HepG2 (cell line): ENCODE results near the gene NDUFS1. TPM values are rescaled to one million over a fixed set of nuclear protein-coding genes. Genes with fewer than 3 reads are reported as not detected.

Experiments used
- AGO1 ChIP-seq: fragments of 200-400 bp; formaldehyde crosslinking; IDR thresholded peaks from 2 replicates; pipeline ENCODE4 v1.6.1; 2017; ENCODE audit warnings: mild to moderate bottlenecking, low read depth, low read length, moderate library complexity; ENCODE audit not compliant: poor library complexity, severe bottlenecking
- FOSL1 ChIP-seq: sonication (generic); formaldehyde crosslinking; IDR thresholded peaks from 2 replicates; pipeline ENCODE4 v1.9.0; 2021; ENCODE audit warnings: missing genetic modification reagents, borderline replicate concordance
- KLF16 ChIP-seq, 2 experiments: sonication (generic) in 1 of 2; formaldehyde crosslinking in 1 of 2; IDR thresholded peaks; 2 replicates each; pipeline versions ENCODE4 v1.6.1 to v1.8.0; 2016 to 2023; ENCODE audit warnings: missing genetic modification reagents in 2 of 2, missing compliant biosample characterization in 1 of 2
- RFX3 ChIP-seq: IDR thresholded peaks from 2 replicates; pipeline ENCODE4 v1.6.1; 2016; ENCODE audit warnings: missing biosample characterization, missing genetic modification reagents
- TGIF2 ChIP-seq: IDR thresholded peaks from 2 replicates; pipeline ENCODE4 v1.6.1; 2016; ENCODE audit warnings: control low read depth, missing compliant biosample characterization
- ZNF44 ChIP-seq: sonication (generic); formaldehyde crosslinking; IDR thresholded peaks from 2 replicates; pipeline ENCODE4 v1.5.1; 2020; ENCODE audit warnings: mild to moderate bottlenecking, missing genetic modification reagents
- ZNF775 ChIP-seq: sonication (generic); formaldehyde crosslinking; IDR thresholded peaks from 2 replicates; pipeline ENCODE4 v1.4.0; 2020; ENCODE audit warnings: missing genetic modification reagents, mild to moderate bottlenecking, moderate library complexity, borderline replicate concordance
- polyA plus RNA-seq, 8 experiments: library from polyadenylated mRNA; depleted of rRNA in 3 of 8; stranded (reverse) in 7 of 8; unstranded in 1 of 8; fragments of >200 nt; fragmentation: Illumina TruSeq in 4 of 8; extraction: Trizol in 4 of 8; gene quantifications; 2 replicates each; pipeline versions ENCODE4 v1.2.1 to v1.2.3, GENCODE V29; 2011 to 2016; ENCODE audit warnings: low read depth in 4 of 8, missing spikeins in 1 of 8, mixed read lengths in 1 of 8; ENCODE audit not compliant: insufficient read depth in 1 of 8
- total RNA-seq, 5 experiments: library from RNA; depleted of rRNA; stranded (reverse); fragments of >200 nt; fragmentation: Illumina TruSeq; extraction: Trizol; gene quantifications; 2 replicates each; pipeline ENCODE4 v1.2.3, GENCODE V29; 2016; ENCODE audit warnings: low read depth in 1 of 5
- TF ChIP-seq, protein P1 (sequence below): sonication (generic); formaldehyde crosslinking; IDR thresholded peaks from 2 replicates; pipeline ENCODE4 v1.4.0; 2020; ENCODE audit warnings: mild to moderate bottlenecking, missing genetic modification reagents
- TF ChIP-seq, protein P2 (sequence below): fragments of 450-650 bp; IDR thresholded peaks from 2 replicates; pipeline ENCODE4 v1.6.1; 2016
- TF ChIP-seq, protein P3 (sequence below): IDR thresholded peaks from 2 replicates; pipeline ENCODE4 v1.6.1; 2016; ENCODE audit warnings: missing compliant biosample characterization, missing genetic modification reagents, borderline replicate concordance
- TF ChIP-seq, protein P4 (sequence below), 2 experiments: fragments of 450-650 bp in 1 of 2; sonication (generic) in 1 of 2; formaldehyde crosslinking in 1 of 2; IDR thresholded peaks; 2 replicates each; pipeline versions ENCODE4 v1.6.1 to v1.8.0; 2016 to 2022; ENCODE audit warnings: antibody characterized with exemption in 1 of 2, mild to moderate bottlenecking in 1 of 2, missing genetic modification reagents in 1 of 2
- TF ChIP-seq, protein P5 (sequence below): sonication (generic); formaldehyde crosslinking; IDR thresholded peaks from 2 replicates; pipeline ENCODE4 v1.9.0; 2021; ENCODE audit warnings: missing genetic modification reagents, mild to moderate bottlenecking, borderline replicate concordance

Gene NDUFS1
- total and polyA plus RNA-seq, 2 of the 13 experiments (the other 11 are each of a cell fraction or from before 2014, with no cell fraction given): 139 to 242 TPM

DNA sequence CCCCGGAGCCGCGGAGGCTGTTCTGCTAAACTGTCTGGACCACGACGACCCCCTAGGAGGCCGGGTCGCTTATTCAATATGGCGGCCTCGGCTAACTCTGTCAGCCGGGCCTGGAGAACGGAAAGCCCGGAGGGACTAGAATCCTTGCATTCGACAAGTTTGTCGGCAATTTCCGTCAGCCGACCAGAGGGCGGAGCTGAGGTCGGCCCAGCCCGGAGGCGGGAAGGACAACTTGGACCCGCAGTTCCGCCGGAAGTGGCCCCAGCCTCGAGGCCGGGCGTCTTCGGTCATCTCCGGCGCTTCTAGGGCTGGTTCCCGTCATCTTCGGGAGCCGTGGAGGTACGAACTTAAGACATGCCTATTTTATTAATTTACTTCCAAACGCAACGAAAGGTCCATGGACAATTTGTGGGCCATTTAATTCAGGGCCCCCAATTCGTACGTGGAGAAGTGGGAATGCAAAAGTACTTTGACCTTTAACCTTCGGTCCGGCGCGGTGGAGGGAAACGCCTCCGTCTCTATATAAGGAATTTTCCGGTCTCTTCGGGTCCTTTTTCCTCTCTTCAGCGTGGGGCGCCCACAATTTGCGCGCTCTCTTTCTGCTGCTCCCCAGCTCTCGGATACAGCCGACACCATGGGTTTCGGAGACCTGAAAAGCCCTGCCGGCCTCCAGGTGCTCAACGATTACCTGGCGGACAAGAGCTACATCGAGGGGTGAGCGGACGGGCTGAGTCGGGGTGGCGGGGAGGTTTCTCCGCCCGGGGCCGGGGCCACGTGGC lies at the start of gene NDUFS1, which contains the start of gene EEF1B2 (continued):
- TF ChIP-seq ZNF775 (no peak), AGO1 (no peak), RFX3 (CRISPR knock-in tag) (0 out of 2 replicates have a peak, but pooled peaks have one; percentile 9), ZNF44 (CRISPR knock-in tag) (0 out of 2 replicates have a peak, but pooled peaks have one; percentile 62), FOSL1 (CRISPR knock-in tag) (no peak), KLF16 (CRISPR knock-in tag; IDR thresholded peaks at IDR 0.05) (peak in 1 of 2 experiments; percentile 83; a peak in 2 of 4 replicates), TGIF2 (CRISPR knock-in tag) (peak; percentile 46; the same call in 1 of the 2 replicates)
- TF ChIP-seq, protein P1, sequence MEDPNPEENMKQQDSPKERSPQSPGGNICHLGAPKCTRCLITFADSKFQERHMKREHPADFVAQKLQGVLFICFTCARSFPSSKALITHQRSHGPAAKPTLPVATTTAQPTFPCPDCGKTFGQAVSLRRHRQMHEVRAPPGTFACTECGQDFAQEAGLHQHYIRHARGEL (CRISPR knock-in tag): 0 out of 2 replicates have a peak, but pooled peaks have one; percentile 87
- TF ChIP-seq, protein P2, sequence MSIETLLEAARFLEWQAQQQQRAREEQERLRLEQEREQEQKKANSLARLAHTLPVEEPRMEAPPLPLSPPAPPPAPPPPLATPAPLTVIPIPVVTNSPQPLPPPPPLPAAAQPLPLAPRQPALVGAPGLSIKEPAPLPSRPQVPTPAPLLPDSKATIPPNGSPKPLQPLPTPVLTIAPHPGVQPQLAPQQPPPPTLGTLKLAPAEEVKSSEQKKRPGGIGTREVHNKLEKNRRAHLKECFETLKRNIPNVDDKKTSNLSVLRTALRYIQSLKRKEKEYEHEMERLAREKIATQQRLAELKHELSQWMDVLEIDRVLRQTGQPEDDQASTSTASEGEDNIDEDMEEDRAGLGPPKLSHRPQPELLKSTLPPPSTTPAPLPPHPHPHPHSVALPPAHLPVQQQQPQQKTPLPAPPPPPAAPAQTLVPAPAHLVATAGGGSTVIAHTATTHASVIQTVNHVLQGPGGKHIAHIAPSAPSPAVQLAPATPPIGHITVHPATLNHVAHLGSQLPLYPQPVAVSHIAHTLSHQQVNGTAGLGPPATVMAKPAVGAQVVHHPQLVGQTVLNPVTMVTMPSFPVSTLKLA: peak; percentile 73
- TF ChIP-seq, protein P3, sequence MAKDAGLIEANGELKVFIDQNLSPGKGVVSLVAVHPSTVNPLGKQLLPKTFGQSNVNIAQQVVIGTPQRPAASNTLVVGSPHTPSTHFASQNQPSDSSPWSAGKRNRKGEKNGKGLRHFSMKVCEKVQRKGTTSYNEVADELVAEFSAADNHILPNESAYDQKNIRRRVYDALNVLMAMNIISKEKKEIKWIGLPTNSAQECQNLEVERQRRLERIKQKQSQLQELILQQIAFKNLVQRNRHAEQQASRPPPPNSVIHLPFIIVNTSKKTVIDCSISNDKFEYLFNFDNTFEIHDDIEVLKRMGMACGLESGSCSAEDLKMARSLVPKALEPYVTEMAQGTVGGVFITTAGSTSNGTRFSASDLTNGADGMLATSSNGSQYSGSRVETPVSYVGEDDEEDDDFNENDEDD (CRISPR knock-in tag): peak; percentile 96
- TF ChIP-seq, protein P4, sequence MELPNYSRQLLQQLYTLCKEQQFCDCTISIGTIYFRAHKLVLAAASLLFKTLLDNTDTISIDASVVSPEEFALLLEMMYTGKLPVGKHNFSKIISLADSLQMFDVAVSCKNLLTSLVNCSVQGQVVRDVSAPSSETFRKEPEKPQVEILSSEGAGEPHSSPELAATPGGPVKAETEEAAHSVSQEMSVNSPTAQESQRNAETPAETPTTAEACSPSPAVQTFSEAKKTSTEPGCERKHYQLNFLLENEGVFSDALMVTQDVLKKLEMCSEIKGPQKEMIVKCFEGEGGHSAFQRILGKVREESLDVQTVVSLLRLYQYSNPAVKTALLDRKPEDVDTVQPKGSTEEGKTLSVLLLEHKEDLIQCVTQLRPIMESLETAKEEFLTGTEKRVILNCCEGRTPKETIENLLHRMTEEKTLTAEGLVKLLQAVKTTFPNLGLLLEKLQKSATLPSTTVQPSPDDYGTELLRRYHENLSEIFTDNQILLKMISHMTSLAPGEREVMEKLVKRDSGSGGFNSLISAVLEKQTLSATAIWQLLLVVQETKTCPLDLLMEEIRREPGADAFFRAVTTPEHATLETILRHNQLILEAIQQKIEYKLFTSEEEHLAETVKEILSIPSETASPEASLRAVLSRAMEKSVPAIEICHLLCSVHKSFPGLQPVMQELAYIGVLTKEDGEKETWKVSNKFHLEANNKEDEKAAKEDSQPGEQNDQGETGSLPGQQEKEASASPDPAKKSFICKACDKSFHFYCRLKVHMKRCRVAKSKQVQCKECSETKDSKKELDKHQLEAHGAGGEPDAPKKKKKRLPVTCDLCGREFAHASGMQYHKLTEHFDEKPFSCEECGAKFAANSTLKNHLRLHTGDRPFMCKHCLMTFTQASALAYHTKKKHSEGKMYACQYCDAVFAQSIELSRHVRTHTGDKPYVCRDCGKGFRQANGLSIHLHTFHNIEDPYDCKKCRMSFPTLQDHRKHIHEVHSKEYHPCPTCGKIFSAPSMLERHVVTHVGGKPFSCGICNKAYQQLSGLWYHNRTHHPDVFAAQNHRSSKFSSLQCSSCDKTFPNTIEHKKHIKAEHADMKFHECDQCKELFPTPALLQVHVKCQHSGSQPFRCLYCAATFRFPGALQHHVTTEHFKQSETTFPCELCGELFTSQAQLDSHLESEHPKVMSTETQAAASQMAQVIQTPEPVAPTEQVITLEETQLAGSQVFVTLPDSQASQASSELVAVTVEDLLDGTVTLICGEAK (IDR thresholded peaks at IDR 0.05): peak; percentile 77
- TF ChIP-seq, protein P4 (CRISPR knock-in tag; IDR thresholded peaks at IDR 0.05): no peak; the same call in none of the 2 replicates
- TF ChIP-seq, protein P5, sequence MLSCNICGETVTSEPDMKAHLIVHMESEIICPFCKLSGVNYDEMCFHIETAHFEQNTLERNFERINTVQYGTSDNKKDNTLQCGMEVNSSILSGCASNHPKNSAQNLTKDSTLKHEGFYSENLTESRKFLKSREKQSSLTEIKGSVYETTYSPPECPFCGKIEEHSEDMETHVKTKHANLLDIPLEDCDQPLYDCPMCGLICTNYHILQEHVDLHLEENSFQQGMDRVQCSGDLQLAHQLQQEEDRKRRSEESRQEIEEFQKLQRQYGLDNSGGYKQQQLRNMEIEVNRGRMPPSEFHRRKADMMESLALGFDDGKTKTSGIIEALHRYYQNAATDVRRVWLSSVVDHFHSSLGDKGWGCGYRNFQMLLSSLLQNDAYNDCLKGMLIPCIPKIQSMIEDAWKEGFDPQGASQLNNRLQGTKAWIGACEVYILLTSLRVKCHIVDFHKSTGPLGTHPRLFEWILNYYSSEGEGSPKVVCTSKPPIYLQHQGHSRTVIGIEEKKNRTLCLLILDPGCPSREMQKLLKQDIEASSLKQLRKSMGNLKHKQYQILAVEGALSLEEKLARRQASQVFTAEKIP (CRISPR knock-in tag): no peak
